Putamen (tissue), 1 donor: ENCODE results near the gene MACROD2.

Experiments used
- DNase-seq: peaks from one replicate; pipeline ENCODE4 v3.0.0-alpha.2; 2016; ENCODE audit warnings: low spot score

MACROD2 gene

GRCh38 chr20:15445056-15445840, 1449.9 kb downstream of the MACROD2 start:
- no peak for DNase-seq

DNA sequence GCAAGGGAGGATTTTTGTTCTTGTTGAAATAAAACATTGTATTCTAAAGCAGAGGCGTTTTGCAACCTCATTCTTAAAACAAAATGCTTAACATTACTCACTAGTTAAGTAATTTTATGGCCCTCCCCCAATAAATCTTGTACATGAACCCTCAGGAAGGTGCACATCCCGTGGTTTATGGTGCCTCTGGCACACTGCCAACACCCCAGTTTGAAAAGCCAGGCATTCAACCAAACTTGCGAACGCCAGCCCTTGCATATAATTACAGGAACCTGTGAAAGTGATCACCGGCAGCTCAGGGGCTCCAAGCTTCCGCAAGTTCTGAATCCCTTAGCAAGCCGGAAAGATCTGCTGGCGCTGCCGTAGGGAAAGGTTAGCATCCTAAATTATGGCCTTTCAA, 1451.1 kb downstream of the MACROD2 start:
- no peak for DNase-seq

DNA sequence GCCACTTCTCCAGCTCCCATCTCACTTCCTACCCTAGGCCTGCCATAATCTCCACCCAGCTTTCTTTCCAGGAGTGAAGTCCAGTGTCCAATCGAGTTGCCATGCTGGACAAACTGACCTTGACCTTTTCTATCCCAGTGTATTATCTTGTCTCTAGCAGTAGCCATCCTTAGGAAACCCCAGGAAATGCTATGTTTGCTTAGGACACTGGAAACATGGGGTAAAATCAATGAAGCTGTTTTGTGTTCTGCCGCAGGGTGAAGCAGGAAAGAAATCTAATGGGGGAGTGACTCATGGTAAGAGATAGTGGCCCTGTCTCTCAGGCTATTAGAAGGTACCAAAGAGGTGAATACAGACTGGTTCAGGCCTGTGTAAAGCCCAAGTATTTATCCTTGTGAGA, 1452.2 kb downstream of the MACROD2 start:
- DNase-seq: no peak

DNA sequence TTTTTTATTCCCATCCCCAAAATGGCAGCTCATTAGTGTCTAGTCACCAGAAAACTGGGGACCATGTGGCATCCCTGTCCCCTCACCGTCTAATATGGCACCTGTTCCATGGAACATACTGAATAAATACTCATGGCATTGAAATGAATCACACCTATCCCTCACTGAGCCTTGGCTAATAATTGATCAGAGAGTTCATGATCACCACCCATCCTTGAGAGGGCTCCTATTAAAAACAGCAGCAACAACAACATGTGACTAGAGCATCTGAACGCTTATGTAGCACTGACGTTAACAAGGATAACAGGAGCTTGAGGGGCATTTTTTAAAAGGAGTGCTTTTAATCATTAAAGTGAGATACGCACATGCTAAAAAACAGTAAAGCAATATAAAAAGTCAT, 1453.7 kb downstream of the MACROD2 start:
- no peak for DNase-seq

DNA sequence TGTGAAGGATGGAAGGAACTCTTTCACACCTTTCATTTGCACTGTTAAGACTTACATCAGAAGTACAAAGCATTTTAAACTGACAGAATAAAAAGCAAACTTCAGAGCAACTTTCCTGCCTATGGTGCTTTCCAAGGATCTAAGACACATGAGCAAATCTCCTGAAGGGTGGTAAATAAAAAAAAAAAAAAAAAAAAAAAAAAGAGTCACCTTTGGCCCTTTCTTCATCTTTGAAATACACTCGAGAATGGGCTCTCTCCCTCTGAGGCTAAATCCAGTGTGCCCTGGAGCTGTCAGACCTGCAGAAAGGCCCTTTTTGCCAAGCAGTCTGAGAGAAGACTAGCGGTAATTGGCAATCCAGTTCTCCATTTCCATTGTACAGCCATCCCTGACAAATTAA, 1455.9 kb downstream of the MACROD2 start:
- DNase-seq: no peak

DNA sequence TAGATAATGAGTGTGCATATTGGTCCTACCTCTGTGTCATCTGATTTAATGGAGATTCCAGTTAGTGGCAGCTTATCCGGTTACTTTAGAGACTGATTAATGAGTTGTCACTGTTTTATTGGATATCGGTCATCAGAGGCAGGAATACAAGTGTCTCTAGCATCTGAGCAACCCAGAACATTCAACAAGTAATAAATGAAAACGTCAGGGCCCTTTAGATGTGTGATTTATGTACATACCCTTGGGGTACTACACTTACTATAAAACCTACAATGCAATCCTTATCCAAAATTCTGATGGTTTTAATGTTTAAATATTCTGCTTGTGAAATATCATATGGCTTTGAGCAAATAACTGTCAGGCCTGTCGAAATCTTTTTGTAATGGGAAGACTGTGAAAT, 1460.0 kb downstream of the MACROD2 start:
- DNase-seq: no peak

- no peak for DNase-seq
Measured at GRCh38 chr20:15461938-15462337, 1466.6 kb downstream of the MACROD2 start.

DNA sequence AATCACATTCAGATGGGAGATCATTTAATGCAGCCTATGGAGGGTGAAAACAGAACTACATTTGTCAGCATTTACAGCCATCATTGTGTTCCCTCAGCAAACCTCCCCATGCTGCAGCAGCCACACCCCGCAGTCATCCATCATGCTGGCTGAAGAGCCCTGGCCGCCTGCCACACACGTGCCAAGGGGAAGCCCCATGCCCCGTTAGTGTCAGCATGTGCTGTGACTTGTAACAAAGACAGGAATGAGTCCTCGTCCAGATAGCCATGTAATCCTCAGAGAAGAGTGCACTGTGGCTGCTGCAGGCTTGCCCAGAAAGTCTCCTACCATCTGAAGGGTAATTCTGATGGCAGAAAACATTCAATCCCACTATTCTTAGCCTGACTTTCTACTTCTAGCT, 1480.2 kb downstream of the MACROD2 start:
- DNase-seq: no peak

DNA sequence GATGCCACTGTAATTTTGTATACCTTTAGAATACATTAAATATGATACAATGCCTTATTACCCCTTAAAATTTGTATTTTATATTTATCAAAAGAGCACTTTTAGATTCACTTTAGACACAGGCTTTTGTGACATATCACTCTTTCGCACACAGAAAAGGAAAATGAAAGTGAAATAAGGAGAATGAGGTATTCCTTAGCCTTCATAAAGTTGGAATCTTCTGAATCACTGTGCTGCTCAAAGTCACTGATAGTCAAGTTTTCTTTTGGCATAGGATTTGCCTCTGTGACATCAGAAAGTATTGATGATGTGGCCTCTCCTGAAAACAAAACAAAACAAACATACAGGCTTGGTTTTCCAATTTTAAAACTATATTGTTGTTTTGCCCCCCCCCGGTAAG, 1480.9 kb downstream of the MACROD2 start:
- DNase-seq: no peak

DNA sequence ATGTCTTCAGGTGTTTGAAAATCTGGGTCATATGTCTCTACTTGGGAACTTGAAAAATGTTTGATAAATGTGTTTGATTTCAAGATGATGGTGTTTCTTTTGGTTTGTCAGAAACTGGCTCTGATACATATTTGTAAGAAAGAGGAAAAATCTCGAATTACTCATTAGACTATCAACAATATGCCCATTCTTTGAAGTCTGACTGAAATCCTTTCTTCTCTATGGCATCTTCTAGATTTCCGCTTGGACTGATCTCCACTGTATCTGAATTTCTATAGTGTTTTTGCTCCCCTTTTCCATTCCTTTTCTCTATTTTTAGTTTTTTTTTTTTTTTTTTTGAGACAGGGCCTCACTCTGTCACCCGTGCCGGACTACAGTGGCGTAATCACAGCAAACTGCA, 1481.5 kb downstream of the MACROD2 start:
- no peak for DNase-seq

DNA sequence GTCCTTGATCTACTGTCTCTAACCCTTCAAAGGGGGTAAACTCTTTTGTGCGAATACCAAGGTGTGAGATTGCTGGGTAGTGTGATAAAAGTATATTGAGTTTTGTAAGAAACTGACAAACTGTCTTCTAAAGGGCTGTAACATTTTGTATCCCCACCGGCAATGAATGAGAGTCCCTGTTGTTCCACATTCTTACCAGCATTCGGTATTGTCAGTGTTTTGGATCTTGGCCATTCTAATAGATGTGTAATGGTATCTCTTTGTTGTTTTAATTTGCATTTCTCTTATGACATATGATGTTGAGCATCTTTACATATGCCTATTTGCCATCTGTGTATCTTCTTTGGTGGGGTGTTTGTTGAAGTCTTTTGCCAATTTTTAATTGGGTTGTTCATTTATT, 1487.2 kb downstream of the MACROD2 start:
- no peak for DNase-seq

DNA sequence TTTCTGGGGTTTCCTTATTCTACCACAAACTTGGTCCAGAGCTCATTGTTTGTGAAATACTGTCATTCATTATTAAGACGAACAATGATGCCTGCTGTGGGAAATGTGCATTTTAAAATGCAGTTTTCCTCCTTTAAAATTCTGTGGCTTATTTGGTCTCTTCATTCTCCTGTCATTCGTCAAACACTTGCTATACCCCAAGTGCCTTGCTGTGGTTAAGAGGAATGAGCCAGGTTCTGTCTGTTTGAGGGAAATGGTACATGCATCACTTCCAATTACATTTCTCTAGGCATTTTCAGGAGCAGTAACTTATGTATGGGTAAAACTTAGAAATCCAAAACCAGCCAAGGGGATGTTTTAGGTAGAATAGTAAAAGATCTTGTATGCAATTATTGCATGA, 1490.2 kb downstream of the MACROD2 start:
- no peak for DNase-seq

DNA sequence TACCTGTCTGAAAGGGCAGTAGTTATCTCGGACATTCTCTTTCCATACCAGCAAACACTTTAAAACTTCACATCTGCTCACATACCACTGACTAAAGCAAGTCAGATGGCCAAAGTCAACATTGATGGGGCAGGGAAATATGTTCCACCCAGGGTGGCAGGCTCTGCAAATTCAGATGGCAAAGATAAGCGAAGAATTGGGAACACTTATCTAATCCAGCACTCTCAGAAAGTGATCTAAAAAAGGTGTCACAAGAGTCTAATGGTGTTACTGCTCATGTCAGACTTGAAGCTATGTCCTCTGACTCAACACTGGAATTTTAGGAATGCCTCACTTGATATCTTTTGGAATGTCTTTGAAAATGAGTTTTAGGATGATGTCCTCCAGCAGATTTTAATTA, 1491.7 kb downstream of the MACROD2 start:
- DNase-seq: no peak

DNA sequence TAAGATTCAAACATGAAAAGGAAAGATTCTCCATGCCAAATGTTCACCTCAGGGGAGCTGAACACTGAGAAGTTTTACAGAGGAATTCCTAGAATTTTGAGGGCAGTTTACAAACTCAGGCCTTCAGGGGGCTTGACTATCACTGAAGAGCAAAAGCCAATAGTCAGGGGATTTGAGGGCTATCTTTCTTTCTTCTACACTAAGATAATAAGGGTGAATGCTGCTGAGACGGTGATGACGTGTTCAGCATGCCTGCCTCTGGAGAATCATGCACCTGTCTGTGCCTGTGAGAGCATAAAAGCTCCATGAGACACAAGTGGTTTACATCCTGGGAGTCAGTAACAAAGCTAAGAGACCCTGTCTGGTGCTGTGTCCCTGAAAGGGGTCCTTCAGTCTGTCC, 1492.4 kb downstream of the MACROD2 start:
- DNase-seq: no peak

DNA sequence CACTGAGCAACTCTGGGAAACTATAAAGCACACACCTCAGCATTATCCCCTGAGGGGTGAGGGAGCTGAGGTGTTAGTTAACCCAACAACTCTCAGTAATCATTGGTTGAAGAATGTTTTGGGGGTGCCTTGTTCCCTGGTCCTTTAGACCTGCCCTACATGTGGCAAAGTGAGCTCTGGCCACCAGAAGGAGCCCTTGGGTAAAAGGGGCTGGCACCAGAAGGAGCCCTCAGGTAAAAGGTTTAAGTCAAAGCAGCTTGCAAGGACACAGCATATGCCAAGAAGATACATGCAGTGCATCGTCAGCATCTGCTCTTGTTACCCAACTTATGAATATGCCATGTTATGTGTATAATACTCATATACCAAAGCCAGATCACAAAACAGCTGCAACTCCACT, 1496.3 kb downstream of the MACROD2 start:
- no peak for DNase-seq

- DNase-seq: no peak
Measured at GRCh38 chr20:15494851-15495250, 1499.5 kb downstream of the MACROD2 start.

DNA sequence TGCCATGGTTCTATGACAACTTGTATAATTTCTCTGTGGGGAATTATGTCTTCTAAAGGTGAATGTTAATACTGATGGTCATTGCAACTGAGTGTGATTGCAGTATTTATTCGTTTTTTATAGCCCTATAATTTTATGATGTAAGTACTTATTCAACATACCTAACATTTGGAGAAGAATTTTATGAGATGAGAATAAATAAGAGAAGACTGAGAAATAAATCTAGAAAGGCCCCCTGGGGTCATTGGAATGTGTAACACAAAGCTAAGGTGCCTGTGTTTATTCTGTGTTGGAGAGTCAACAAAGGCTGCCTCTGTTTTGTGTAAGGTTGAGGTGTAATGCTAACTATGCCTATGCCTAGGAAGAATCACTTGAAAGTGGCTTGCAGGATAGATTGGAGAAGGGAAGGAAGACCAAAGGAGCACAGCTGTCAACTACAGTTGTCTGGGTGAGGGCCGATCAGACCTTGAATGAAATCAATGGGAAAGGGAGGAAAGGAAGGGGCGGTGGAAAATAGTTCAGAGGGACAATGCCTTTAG, 1501.3 kb downstream of the MACROD2 start:
- no peak for DNase-seq

- no peak for DNase-seq
Measured at GRCh38 chr20:15498926-15499325, 1503.6 kb downstream of the MACROD2 start.

DNA sequence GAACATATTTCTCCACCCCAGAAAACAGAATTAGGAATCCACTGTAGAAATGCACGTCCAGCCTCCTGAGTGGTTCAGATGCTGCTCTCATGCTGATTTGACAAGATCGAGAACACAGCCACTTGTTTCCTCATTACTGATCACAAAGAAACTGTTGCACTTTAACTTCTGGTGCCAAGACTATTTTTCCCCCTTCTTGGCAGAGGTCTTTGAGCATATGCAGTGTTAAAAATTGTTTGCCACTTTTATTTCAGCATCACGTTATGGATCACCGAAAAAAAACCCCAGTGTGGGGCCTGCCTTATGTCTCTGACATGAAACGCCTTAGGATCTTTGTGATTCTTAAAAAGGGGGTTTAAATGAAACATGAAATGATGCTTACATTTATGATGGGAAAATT, 1511.0 kb downstream of the MACROD2 start:
- DNase-seq: no peak

DNA sequence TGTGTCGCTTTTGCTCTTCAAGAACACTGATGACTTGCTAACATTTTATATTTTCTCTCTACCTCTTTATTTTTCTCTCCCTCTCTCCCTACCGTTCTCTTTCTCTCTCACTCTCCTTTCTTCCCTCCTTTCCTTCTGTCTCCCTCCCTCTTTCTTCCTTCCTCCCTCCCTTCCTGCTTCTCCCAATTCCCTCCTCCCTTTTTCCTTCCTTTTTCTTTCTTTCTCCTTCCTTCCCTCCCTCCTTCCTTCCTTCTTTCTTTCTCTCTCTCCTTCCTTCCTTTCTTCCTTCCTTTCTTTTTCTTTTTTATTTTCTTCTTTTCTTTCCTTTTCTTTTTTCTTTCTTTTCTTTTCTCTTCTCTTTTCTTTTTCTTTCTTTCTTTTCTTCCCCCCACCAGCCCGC, 1511.8 kb downstream of the MACROD2 start:
- no peak for DNase-seq

GRCh38 chr20:15511551-15511950, 1516.2 kb downstream of the MACROD2 start:
- DNase-seq: no peak

GRCh38 chr20:15512916-15513315, 1517.6 kb downstream of the MACROD2 start:
- DNase-seq: no peak

GRCh38 chr20:15515691-15516090, 1520.4 kb downstream of the MACROD2 start:
- no peak for DNase-seq

DNA sequence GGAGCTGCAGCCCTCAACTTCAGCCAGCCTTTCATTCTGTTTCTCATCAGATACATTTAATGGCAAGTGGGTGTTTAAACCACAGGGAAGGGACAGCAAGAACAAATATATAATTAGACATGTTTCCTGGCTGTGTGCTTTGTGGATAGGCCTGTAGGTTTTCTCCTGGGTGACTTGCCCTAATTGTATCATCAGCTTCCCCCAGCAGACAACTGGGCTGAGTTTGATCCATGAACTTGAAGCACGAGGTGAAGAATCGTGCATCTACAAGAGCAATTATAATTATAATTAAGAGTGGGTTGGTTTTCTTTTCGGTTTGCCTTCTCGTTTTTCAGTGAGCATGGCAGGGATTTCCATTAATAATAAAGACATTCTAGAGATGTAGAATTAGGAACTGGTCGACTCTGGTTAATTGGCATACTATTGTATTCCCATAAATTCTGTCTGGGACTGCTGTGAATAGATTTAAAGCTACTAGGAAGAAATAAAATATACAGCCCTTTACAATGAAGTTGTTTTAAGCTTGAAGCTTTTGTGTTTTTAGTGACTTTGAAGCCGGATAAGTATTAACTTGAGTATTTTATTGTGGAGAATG, 1525.7 kb downstream of the MACROD2 start:
- DNase-seq: no peak
